Karpas-422 (cell line): ENCODE data around the gene GALNT16. TPM values are rescaled to one million over a fixed set of nuclear protein-coding genes. Genes with fewer than 3 reads are reported as not detected.

ENCODE experiments used
- DNase-seq: peaks from one replicate; pipeline ENCODE4 v3.0.0-alpha.2; 2015
- H2AFZ ChIP-seq: fragments of 200-600 bp; sonication (generic); 2 replicates; pipeline ENCODE4 v1.6.1; 2014; ENCODE audit warnings: antibody characterized with exemption, low read length, mixed read lengths
- H3K27ac ChIP-seq: fragments of 200-600 bp; sonication (generic); 2 replicates; pipeline ENCODE4 v1.5.1; 2014; ENCODE audit warnings: mild to moderate bottlenecking, low read length, moderate library complexity
- H3K27me3 ChIP-seq: fragments of 200-600 bp; sonication (generic); 2 replicates; pipeline ENCODE4 v1.6.1; 2014; ENCODE audit warnings: low read length, mixed read lengths
- H3K36me3 ChIP-seq: fragments of 200-600 bp; sonication (generic); 2 replicates; pipeline ENCODE4 v1.6.1; 2014; ENCODE audit warnings: low read length, mixed read lengths; ENCODE audit not compliant: insufficient read depth
- H3K4me1 ChIP-seq: fragments of 200-600 bp; sonication (generic); 2 replicates; pipeline ENCODE4 v1.6.1; 2014; ENCODE audit warnings: mild to moderate bottlenecking, low read length, mixed read lengths
- H3K4me2 ChIP-seq: fragments of 200-600 bp; sonication (generic); 2 replicates; pipeline ENCODE4 v1.6.1; 2014; ENCODE audit warnings: low read length, low read depth, mild to moderate bottlenecking; ENCODE audit not compliant: poor library complexity, severe bottlenecking
- H3K4me3 ChIP-seq: fragments of 200-600 bp; sonication (generic); 2 replicates; pipeline ENCODE4 v1.5.1; 2014; ENCODE audit warnings: mild to moderate bottlenecking, antibody characterized with exemption, low read length, mixed read lengths
- H3K79me2 ChIP-seq: fragments of 200-600 bp; sonication (generic); 2 replicates; pipeline ENCODE4 v1.6.1; 2014; ENCODE audit warnings: mild to moderate bottlenecking, low read length, mixed read lengths
- H3K9ac ChIP-seq: fragments of 200-600 bp; sonication (generic); 2 replicates; pipeline ENCODE4 v1.6.0; 2014; ENCODE audit warnings: low read length
- H3K9me2 ChIP-seq: fragments of 200-600 bp; sonication (generic), shearing (Covaris generic); replicated peaks from 2 replicates; pipeline ENCODE4 v1.6.0; 2014; ENCODE audit warnings: mild to moderate bottlenecking, low read length, moderate library complexity; ENCODE audit not compliant: insufficient read depth
- H3K9me3 ChIP-seq: fragments of 300-700, 200-600 bp; sonication (generic); 2 replicates; pipeline ENCODE4 v1.6.1; 2014; ENCODE audit warnings: low read length, mixed read lengths
- H4K20me1 ChIP-seq: fragments of 200-600 bp; sonication (generic); 2 replicates; pipeline ENCODE4 v1.6.1; 2014; ENCODE audit warnings: mild to moderate bottlenecking, antibody characterized with exemption, low read length, low read depth; ENCODE audit not compliant: insufficient read depth
- total RNA-seq: library from RNA; depleted of rRNA; stranded (reverse); fragments of >200 nt; shearing (Covaris generic); gene quantifications from 2 replicates; pipeline ENCODE4 v1.2.3, GENCODE V29; 2014; ENCODE audit warnings: low replicate concordance

Gene GALNT16
- total RNA-seq, 1 experiment from 2014 or later, result 0.15 TPM

DNA sequence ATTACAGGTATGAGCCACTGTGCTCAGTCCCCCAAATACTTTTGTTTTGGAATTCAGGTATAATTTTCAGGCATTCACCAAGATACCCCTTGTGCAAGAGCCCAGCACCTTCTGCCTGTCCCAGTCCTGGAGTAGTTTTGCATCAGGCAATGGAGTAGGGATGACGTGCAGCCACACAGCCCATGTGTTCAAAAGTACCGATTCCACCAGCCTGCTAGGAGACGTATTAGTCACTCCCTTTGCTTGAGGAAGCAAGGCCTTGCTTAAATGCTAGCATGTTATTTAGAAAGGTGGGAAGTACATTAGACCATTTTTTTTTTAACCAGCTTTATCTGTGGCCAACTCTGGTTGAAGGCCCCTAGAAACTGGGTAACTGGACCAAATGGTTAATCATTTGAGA is 15.0 kb upstream of the GALNT16 start:
- peaks cover 6% of the 10 kb centered on the region for H3K4me1 ChIP-seq
- no peaks in the 10 kb centered on the region for H3K9me2 ChIP-seq
- H3K9ac ChIP-seq, result no peak overlapping the region
- H3K27me3 ChIP-seq, result no peaks in the 10 kb centered on the region
- no peak overlapping the region for H2AFZ ChIP-seq
- DNase-seq, result no peak
- H3K9me3 ChIP-seq, result no peaks in the 10 kb centered on the region
- H3K4me3 ChIP-seq, result no peak overlapping the region
- no peaks in the 10 kb centered on the region for H3K79me2 ChIP-seq
- no peak overlapping the region for H3K4me2 ChIP-seq
- H3K27ac ChIP-seq, result no peak overlapping the region
- H3K36me3 ChIP-seq, result no peaks in the 10 kb centered on the region
- 0 out of 2 replicates have a peak, but pooled peaks cover 5% of the 10 kb centered on the region for H4K20me1 ChIP-seq

DNA sequence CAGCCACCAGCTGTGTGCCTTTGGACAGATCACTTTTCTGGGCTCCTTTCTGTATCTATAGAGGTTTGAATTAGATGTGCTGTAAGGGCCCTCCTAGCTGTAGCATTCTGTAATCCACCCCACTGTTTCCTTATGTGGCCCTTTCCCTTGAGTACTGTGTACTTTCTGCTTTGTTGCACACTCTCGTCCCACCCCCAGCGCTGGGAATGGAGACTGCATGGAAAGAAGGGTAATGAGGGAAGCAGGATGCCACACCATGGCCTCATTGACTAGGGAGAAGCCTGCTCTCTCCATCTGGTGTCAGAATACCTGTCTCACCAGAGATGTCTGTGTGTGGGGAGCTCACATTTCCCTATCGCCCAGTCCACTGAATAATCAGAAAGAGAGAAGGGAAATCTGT is 13.6 kb upstream of the GALNT16 start:
- Histone ChIP-seq H3K27ac (no peak overlapping the region), H3K9me2 (no peaks in the 10 kb centered on the region), H3K4me3 (no peak overlapping the region), H3K36me3 (no peaks in the 10 kb centered on the region), H2AFZ (no peak overlapping the region), H3K27me3 (no peaks in the 10 kb centered on the region), H3K9me3 (no peaks in the 10 kb centered on the region), H3K9ac (no peak overlapping the region), H3K79me2 (no peaks in the 10 kb centered on the region), H4K20me1 (0 out of 2 replicates have a peak, but pooled peaks cover 5% of the 10 kb centered on the region), H3K4me1 (peaks cover 6% of the 10 kb centered on the region), H3K4me2 (no peak overlapping the region)
- DNase-seq, result no peak

DNA sequence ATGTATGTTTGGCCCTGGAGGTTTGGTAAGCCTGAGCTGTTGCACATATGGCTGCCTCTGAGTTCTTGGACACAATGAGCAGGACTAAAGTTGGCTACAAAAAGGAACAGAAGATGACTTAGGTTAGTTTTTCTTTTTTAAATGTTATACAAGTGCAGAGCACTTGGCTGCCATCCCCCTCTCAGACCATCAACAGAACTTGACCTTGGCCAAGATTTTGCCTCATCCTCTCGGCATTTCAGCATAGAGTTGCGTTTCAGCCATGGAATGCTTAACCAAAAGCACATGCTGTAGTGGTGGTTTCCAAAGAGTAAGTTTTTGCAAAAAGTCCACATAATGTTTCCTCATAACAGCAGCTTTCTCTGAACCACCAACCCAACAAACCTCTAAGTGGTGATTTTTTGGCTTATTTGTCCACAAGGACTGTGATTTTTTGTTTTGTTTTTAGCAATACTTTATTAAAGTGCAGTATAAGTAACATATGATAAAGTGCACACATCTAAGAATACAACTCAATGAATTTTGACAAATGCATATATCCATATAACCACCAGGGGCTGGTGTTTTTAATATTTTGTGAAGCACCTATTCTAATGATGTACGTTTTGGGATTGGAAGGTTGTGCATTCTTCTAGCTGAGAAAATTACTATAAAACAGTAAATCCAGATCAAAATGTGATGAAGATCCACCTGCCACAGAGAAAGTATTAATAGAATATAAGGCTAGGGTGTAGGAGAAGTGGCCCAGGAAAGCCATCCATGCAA is 12.1 kb upstream of the GALNT16 start:
- Histone ChIP-seq H3K36me3 (no peaks in the 10 kb centered on the region), H4K20me1 (0 out of 2 replicates have a peak, but pooled peaks cover 5% of the 10 kb centered on the region), H3K4me2 (no peak overlapping the region), H2AFZ (no peak overlapping the region), H3K27me3 (no peaks in the 10 kb centered on the region), H3K4me1 (peaks cover 2% of the 10 kb centered on the region), H3K4me3 (no peak overlapping the region), H3K79me2 (no peaks in the 10 kb centered on the region), H3K9ac (no peak overlapping the region), H3K9me3 (no peaks in the 10 kb centered on the region), H3K27ac (no peak overlapping the region), H3K9me2 (no peaks in the 10 kb centered on the region)
- DNase-seq, result peak; percentile 59

DNA sequence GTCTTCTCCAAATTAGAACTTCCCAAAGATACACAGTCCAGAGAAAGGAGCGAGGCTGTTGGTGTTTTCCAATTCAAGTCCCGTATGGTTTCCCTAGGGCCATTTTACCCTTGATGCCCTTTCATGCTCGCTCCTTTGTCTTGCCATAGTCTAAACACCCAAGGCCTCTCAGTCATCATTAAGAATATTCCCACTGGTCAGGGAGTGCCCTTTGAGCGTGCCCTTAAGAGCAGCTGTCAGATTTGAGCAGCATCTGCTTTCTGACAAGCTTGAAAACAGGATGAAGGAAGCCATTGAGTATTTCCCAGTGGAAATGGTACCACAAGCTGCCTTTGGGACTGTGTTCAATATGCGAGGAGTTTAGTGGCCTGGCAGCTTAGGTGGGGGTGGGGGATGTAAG is 10.4 kb upstream of the GALNT16 start:
- Histone ChIP-seq H3K4me2 (no peak overlapping the region), H3K27me3 (no peaks in the 10 kb centered on the region), H4K20me1 (0 out of 2 replicates have a peak, but pooled peaks cover 5% of the 10 kb centered on the region)

DNA sequence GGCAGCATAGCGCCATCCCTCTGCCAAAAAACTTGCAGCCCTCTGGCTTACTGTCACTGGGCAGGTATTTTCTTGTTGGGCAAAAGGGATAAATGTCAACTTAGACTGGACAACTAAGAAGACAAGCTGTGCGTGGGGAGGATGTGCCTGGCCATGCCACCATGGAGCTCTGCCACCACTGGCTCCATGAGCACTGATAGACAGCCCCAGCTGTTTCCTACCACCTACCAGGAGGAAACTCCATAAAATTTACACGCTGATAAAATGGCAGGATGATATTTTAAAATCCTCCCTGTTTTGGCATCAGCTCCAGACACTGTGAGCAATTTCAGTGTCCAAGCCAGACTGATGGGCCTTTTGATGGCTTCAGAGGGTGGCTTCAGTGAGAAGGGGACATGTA is 7.1 kb upstream of the GALNT16 start:
- H3K4me1 ChIP-seq, result no peaks in the 10 kb centered on the region
- H3K4me2 ChIP-seq, result no peak overlapping the region
- DNase-seq, result no peak
- H3K27ac ChIP-seq, result no peak overlapping the region
- H3K36me3 ChIP-seq, result no peaks in the 10 kb centered on the region
- no peaks in the 10 kb centered on the region for H3K9me3 ChIP-seq
- H3K4me3 ChIP-seq, result no peak overlapping the region
- H3K27me3 ChIP-seq, result no peaks in the 10 kb centered on the region
- H3K9ac ChIP-seq, result no peak overlapping the region
- H2AFZ ChIP-seq, result no peak overlapping the region
- H3K79me2 ChIP-seq, result no peaks in the 10 kb centered on the region
- H4K20me1 ChIP-seq, result no peaks in the 10 kb centered on the region
- H3K9me2 ChIP-seq, result no peaks in the 10 kb centered on the region

More for the DNA sequence above, 10.4 kb upstream of the GALNT16 start:
- DNase-seq, result no peak
- Histone ChIP-seq H3K27ac (no peak overlapping the region), H3K4me3 (no peak overlapping the region), H3K9ac (no peak overlapping the region), H3K79me2 (no peaks in the 10 kb centered on the region), H3K36me3 (no peaks in the 10 kb centered on the region), H3K9me2 (no peaks in the 10 kb centered on the region), H3K4me1 (no peaks in the 10 kb centered on the region), H3K9me3 (no peaks in the 10 kb centered on the region), H2AFZ (no peak overlapping the region)

DNA sequence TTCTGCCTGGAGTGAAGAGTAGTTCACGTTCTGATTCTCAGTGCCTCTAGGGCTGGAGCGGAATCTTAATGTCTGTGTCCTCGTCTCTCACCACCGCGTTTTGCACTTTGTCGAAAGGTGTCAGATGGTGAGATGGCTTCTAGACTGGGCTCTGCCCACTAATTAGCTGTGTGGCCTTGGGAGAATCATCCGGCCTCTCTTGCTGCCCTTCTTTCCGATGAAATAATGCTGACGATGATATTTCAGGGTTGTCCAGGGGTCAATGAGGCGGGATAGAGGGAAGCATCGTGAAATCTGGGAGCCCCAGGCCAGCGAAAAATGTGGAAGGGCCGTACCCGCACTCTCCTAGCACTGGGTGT is 811 bp upstream of the GALNT16 start:
- no peak overlapping the region for H3K9ac ChIP-seq
- no peaks in the 10 kb centered on the region for H3K27me3 ChIP-seq
- no peaks in the 10 kb centered on the region for H3K9me2 ChIP-seq
- H3K79me2 ChIP-seq, result no peaks in the 10 kb centered on the region
- H2AFZ ChIP-seq, result no peak overlapping the region
- no peak overlapping the region for H3K4me3 ChIP-seq
- no peaks in the 10 kb centered on the region for H3K9me3 ChIP-seq
- no peaks in the 10 kb centered on the region for H4K20me1 ChIP-seq
- peaks cover 11% of the 10 kb centered on the region for H3K4me1 ChIP-seq
- no peak overlapping the region for H3K4me2 ChIP-seq
- no peak for DNase-seq
- no peak overlapping the region for H3K27ac ChIP-seq
- H3K36me3 ChIP-seq, result no peaks in the 10 kb centered on the region

DNA sequence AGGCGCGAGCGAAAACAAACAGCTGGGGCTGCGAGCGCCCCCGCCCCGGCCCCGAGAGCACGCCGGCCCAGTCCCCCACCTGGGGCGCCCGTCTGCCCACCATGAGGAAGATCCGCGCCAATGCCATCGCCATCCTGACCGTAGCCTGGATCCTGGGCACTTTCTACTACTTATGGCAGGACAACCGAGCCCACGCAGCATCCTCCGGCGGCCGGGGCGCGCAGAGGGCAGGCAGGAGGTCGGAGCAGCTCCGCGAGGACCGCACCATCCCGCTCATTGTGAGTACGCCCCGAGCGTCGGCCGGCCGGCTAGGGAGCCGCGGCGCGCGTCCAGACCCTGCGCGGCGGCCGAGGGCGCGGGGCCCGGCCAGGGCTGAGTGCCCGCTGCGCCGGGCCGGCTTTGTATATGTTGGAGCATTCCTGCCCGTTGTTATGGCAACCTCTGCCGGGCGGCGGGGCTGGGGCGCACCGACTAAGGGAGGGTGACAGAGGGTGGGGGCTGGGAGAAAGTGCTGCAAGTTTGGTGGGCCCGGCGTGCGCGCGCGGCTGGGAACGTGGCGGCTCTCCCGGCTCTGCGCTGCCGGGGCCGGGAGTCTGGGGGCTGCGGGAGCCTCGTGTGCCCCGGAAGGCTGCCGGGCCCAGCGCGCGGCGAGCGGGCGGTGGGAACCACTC is 367 bp downstream of the GALNT16 start:
- no peaks in the 10 kb centered on the region for H3K79me2 ChIP-seq
- H2AFZ ChIP-seq, result no peak overlapping the region
- H3K9me2 ChIP-seq, result no peaks in the 10 kb centered on the region
- no peak overlapping the region for H3K4me3 ChIP-seq
- DNase-seq, result no peak
- H3K27ac ChIP-seq, result no peak overlapping the region
- H3K4me1 ChIP-seq, result peaks cover 21% of the 10 kb centered on the region
- no peaks in the 10 kb centered on the region for H3K9me3 ChIP-seq
- no peak overlapping the region for H3K4me2 ChIP-seq
- no peaks in the 10 kb centered on the region for H3K27me3 ChIP-seq
- H3K36me3 ChIP-seq, result no peaks in the 10 kb centered on the region
- H4K20me1 ChIP-seq, result no peaks in the 10 kb centered on the region
- H3K9ac ChIP-seq, result no peak overlapping the region

- H3K9me3 ChIP-seq, result no peaks in the 10 kb centered on the region
- no peak overlapping the region for H3K27ac ChIP-seq
- no peak overlapping the region for H2AFZ ChIP-seq
- no peak overlapping the region for H3K9ac ChIP-seq
- no peaks in the 10 kb centered on the region for H3K79me2 ChIP-seq
- H3K36me3 ChIP-seq, result no peaks in the 10 kb centered on the region
- H4K20me1 ChIP-seq, result no peaks in the 10 kb centered on the region
- no peaks in the 10 kb centered on the region for H3K9me2 ChIP-seq
- DNase-seq, result peak; percentile 64
- H3K27me3 ChIP-seq, result no peaks in the 10 kb centered on the region
- peaks cover 21% of the 10 kb centered on the region for H3K4me1 ChIP-seq
- H3K4me2 ChIP-seq, result no peak overlapping the region
- H3K4me3 ChIP-seq, result no peak overlapping the region
Measured at GRCh38 chr14:69260861-69261564, 1.1 kb downstream of the GALNT16 start.
